HEK293T (cell line): Measurements from ENCODE around the gene OAT.

Experiments
- CTCF ChIA-PET: fragments of 350-600 bp; formaldehyde crosslinking; extraction: SDS; loops from one replicate; lab custom pipeline; 2021; ENCODE audit warnings: antibody characterized with exemption, inconsistent platforms; lab: Yijun Ruan, JAX
- POLR2A ChIA-PET: fragments of 350-600 bp; formaldehyde crosslinking; extraction: SDS; loops from one replicate; lab custom pipeline; 2020; ENCODE audit warnings: antibody characterized with exemption, inconsistent platforms; lab: Yijun Ruan, JAX
- DNase-seq: peaks from one replicate; pipeline ENCODE4 v3.0.0; 2012; ENCODE audit warnings: mixed read lengths; ENCODE audit errors: extremely low spot score
- ARNT ChIP-seq: fragments of 450-650 bp; IDR thresholded peaks from 2 replicates; pipeline ENCODE4 v1.6.1; 2017; ENCODE audit warnings: mild to moderate bottlenecking
- BHLHE40 ChIP-seq: fragments of 450-650 bp; IDR thresholded peaks from 2 replicates; pipeline ENCODE4 v1.6.1; 2016; ENCODE audit warnings: mild to moderate bottlenecking, moderate library complexity, borderline replicate concordance
- CTBP1 ChIP-seq: fragments of 450-650 bp; IDR thresholded peaks from 2 replicates; pipeline ENCODE4 v1.6.1; 2016; ENCODE audit warnings: borderline replicate concordance
- ELF4 ChIP-seq: fragments of 450-650 bp; IDR thresholded peaks from 2 replicates; pipeline ENCODE4 v1.6.1; 2017; ENCODE audit warnings: antibody characterized with exemption
- FOXA1 ChIP-seq: fragments of 450-650 bp; IDR thresholded peaks from 2 replicates; pipeline ENCODE4 v1.6.1; 2016; ENCODE audit warnings: mild to moderate bottlenecking
- FOXK2 ChIP-seq: fragments of 450-650 bp; IDR thresholded peaks from 2 replicates; pipeline ENCODE4 v1.6.1; 2016; ENCODE audit warnings: mild to moderate bottlenecking
- FOXM1 ChIP-seq: fragments of 450-650 bp; IDR thresholded peaks from 2 replicates; pipeline ENCODE4 v1.6.1; 2017; ENCODE audit warnings: mild to moderate bottlenecking, borderline replicate concordance
- HDGF ChIP-seq: fragments of 450-650 bp; IDR thresholded peaks from 2 replicates; pipeline ENCODE4 v1.6.1; 2017; ENCODE audit warnings: antibody characterized with exemption, borderline replicate concordance
- L3MBTL2 ChIP-seq: fragments of 450-650 bp; conservative IDR thresholded peaks from 2 replicates; pipeline ENCODE4 v1.6.1; 2016; ENCODE audit warnings: mild to moderate bottlenecking
- LEF1 ChIP-seq: fragments of 450-650 bp; IDR thresholded peaks from 2 replicates; pipeline ENCODE4 v1.6.1; 2017; ENCODE audit warnings: mild to moderate bottlenecking, borderline replicate concordance
- NFRKB ChIP-seq: fragments of 450-650 bp; IDR thresholded peaks from 2 replicates; pipeline ENCODE4 v1.6.1; 2016; ENCODE audit warnings: mild to moderate bottlenecking, moderate library complexity
- PKNOX1 ChIP-seq: fragments of 450-650 bp; IDR thresholded peaks from 2 replicates; pipeline ENCODE4 v1.6.1; 2016
- SP1 ChIP-seq: fragments of 450-650 bp; IDR thresholded peaks from 2 replicates; pipeline ENCODE4 v1.6.1; 2017
- SUZ12 ChIP-seq: fragments of 450-650 bp; IDR thresholded peaks from 2 replicates; pipeline ENCODE4 v1.6.1; 2016; ENCODE audit warnings: mild to moderate bottlenecking
- TARDBP ChIP-seq: fragments of 450-650 bp; IDR thresholded peaks from 2 replicates; pipeline ENCODE4 v1.6.1; 2016
- ZNF384 ChIP-seq: fragments of 450-650 bp; IDR thresholded peaks from 2 replicates; pipeline ENCODE4 v1.6.1; 2016

The OAT gene

GRCh38 chr10:124455441-124455840 lies 36.7 kb upstream of the OAT start:
- CTCF ChIA-PET = interaction anchor here (1.0 kb wide), 1 partner anchor 10 kb away, joined by 4 read pairs; no protein-coding TSS in a partner anchor
- POLR2A ChIA-PET = no interaction called here
- no peak for TF ChIP-seq LEF1
- no peak for TF ChIP-seq SUZ12
- no peak for TF ChIP-seq ARNT
- TF ChIP-seq ELF4 = no peak
- DNase-seq = no peak

- no peak for TF ChIP-seq SP1
- TF ChIP-seq FOXM1 = no peak
- TF ChIP-seq LEF1 = no peak
- TF ChIP-seq ZNF384 = no peak
- no peak for DNase-seq
- CTCF ChIA-PET = interaction anchor here (1.0 kb wide), 1 partner anchor 9 kb away, joined by 4 read pairs; no protein-coding TSS in a partner anchor
- POLR2A ChIA-PET = interaction anchor here (2.0 kb wide), 1 partner anchor 8 kb away, joined by 5 read pairs; the partner anchor contains the start of gene LHPP
Observed at GRCh38 chr10:124453960-124454610, 35.4 kb upstream of the OAT start.

- ChIA-PET CTCF (no interaction called here), POLR2A (interaction anchor here (1.0 kb wide), 1 partner anchor 11 kb away, joined by 6 read pairs; the partner anchor contains the start of gene LHPP)
- DNase-seq = no peak
- TF ChIP-seq ELF4 = no peak
- no peak for TF ChIP-seq FOXA1
- no peak for TF ChIP-seq NFRKB
- TF ChIP-seq ARNT = no peak
- no peak for TF ChIP-seq CTBP1
- no peak for TF ChIP-seq TARDBP
- no peak for TF ChIP-seq PKNOX1
- TF ChIP-seq LEF1 = no peak
- no peak for TF ChIP-seq FOXM1
- TF ChIP-seq ZNF384 = no peak
- no peak for TF ChIP-seq HDGF
- no peak for TF ChIP-seq FOXK2
Observed at GRCh38 chr10:124451276-124451675, 32.6 kb upstream of the OAT start.

GRCh38 chr10:124450783-124451057 lies 32.0 kb upstream of the OAT start:
- ChIA-PET POLR2A (interaction anchor here (1.0 kb wide), 2 partner anchors 11 to 33 kb away, joined by 4 to 6 read pairs; partner anchors contain the start of gene LHPP), CTCF (no interaction called here)
- no peak for DNase-seq
- TF ChIP-seq CTBP1 (no peak), PKNOX1 (no peak), LEF1 (no peak), L3MBTL2 (no peak), ELF4 (no peak), FOXK2 (no peak), BHLHE40 (no peak), ZNF384 (no peak), FOXM1 (no peak)

GRCh38 chr10:124450012-124450782 lies 31.5 kb upstream of the OAT start, which contains the start of gene NKX1-2:
NKX1-2 (minus strand) TSS chr10:124450035; CDS start chr10:124449943, 92 bp downstream.
- ChIA-PET CTCF (interaction anchor here (0.6 kb wide), 1 partner anchor 62 kb away, joined by 3 read pairs; no protein-coding TSS in a partner anchor), POLR2A (interaction anchor here (0.7 to 1.0 kb wide), 3 partner anchors 11 to 32 kb away, joined by 3 to 6 read pairs (median 4); partner anchors contain the start of gene LHPP)
- TF ChIP-seq BHLHE40 (no peak), TARDBP (no peak), CTBP1 (no peak), SP1 (no peak), ZNF384 (no peak), ELF4 (no peak), LEF1 (no peak), NFRKB (no peak), FOXM1 (no peak), SUZ12 (no peak), ARNT (no peak), PKNOX1 (no peak), FOXA1 (no peak), FOXK2 (no peak)
- peak; percentile 68 for DNase-seq
